Stomach (tissue), 4 donors: ENCODE measurements around the gene CDH22.

Experiments used
- CTCF ChIP-seq, 7 experiments: fragments of 450-650 bp in 4 of 7; fragments of 200-600 bp in 3 of 7; sonication (generic) in 3 of 7; IDR thresholded peaks; one replicate each; pipeline ENCODE4 v1.5.1; 2016 to 2019; ENCODE audit warnings: antibody characterized with exemption in 7 of 7, control low read depth in 2 of 7, mild to moderate bottlenecking in 1 of 7
- POLR2A ChIP-seq, 4 donors: fragments of 450-650 bp; IDR thresholded peaks; one replicate each; pipeline ENCODE4 v1.6.1; 2016; ENCODE audit warnings: antibody characterized with exemption in 4 of 4, control low read depth in 2 of 4, mild to moderate bottlenecking in 1 of 4, moderate library complexity in 1 of 4
- POLR2AphosphoS5 ChIP-seq, 3 donors: sonication (generic); formaldehyde crosslinking; IDR thresholded peaks; one replicate each; pipeline ENCODE4 v1.6.1; 2016; ENCODE audit warnings: antibody characterized with exemption in 3 of 3

GRCh38 chr20:46324960-46325703 lies 16.8 kb upstream of the CDH22 start:
- no peak for TF ChIP-seq POLR2A (IDR thresholded peaks at IDR 0.05)
- TF ChIP-seq CTCF (IDR thresholded peaks at IDR 0.05) = peak in 2 of 7 experiments; percentile 1 to 19
- no peak for TF ChIP-seq POLR2AphosphoS5 (IDR thresholded peaks at IDR 0.05)
